Measurements from ENCODE around the gene RXFP1.

GRCh38 chr4:158636619-158637018 is 114.9 kb downstream of the RXFP1 start:
- TF ChIP-seq POLR2A (IDR thresholded peaks at IDR 0.05; ENCODE audit: low read depth, low read length) (no peak), POLR2AphosphoS5 (IDR thresholded peaks at IDR 0.05; ENCODE audit: low read depth, low read length) (no peak)

Data from GM12892 (cell line).